ENCODE measurements around the gene FOXN3. TPM values are rescaled to one million over a fixed set of nuclear protein-coding genes. Genes with fewer than 3 reads are reported as not detected.

FOXN3 gene
- total RNA-seq, 1 experiment from 2014 or later: 8.8 TPM

DNA sequence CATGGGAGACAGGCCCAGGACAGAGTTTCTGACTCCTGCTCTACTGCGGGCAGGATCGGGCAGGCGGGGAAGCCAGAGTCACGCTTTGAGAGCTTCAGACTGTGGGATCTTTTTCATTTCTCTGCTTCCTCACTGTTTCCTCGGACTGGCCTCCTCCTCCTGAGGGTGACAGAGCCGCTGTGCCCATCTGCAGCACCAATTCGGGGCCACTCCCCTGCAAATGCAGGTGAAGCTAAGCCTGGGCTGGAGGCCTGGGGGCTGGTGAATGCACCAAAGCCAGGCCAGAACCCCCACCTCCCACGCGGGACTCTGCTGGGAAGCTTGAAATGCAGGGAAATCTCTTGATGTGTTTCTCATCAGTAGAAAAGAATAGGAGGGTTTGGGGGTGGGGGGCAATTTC is 77.5 kb downstream of the FOXN3 start:
- no peaks in the 10 kb centered on the region for H3K36me3 ChIP-seq (ENCODE audit: control insufficient read depth, insufficient read depth, low read length)
- H3K4me1 ChIP-seq (ENCODE audit: control insufficient read depth, insufficient read depth, low read length): no peaks in the 10 kb centered on the region
- POLR2A ChIA-PET: no interaction called here
- H3K27me3 ChIP-seq (ENCODE audit: control insufficient read depth, insufficient read depth, low read length): no peaks in the 10 kb centered on the region
- ATAC-seq (no peak), DNase-seq (ENCODE audit: low read depth, low spot score) (no peak)
- no TSS peak for BruUV-seq (replicated peaks)
- in situ Hi-C loops (cut with HindIII; ENCODE audit: low pct_unique_long_range_greater_than_20kb, low sequenced_read_pairs): no loop called here
- no peak for TF ChIP-seq TCF7L2 (IDR thresholded peaks at IDR 0.05; ENCODE audit: low read depth, low read length)
- no peak for TF ChIP-seq CTCF (IDR thresholded peaks at IDR 0.05)
- TF ChIP-seq SIN3A (IDR thresholded peaks at IDR 0.05; ENCODE audit: borderline replicate concordance, insufficient read depth, low read depth, low read length): no peak
- no peak for TF ChIP-seq REST (IDR thresholded peaks at IDR 0.05; ENCODE audit: insufficient read depth in 1 of 2, low read depth in 2 of 2, low read length in 1 of 2)
- TF ChIP-seq POLR2AphosphoS5 (IDR thresholded peaks at IDR 0.05; ENCODE audit: low read depth, low read length): no peak
- H3K4me3 ChIP-seq (ENCODE audit: low read depth in 2 of 2, low read length in 2 of 2): no peak overlapping the region
- no peak overlapping the region for H3K27ac ChIP-seq (ENCODE audit: low read length)
- intact Hi-C loops (cut with micrococcal nuclease; ENCODE audit: unreplicated experiment): loop anchor here (10.0 kb wide), 1 partner anchor 195 kb away; no protein-coding TSS in a partner anchor
- CTCF ChIA-PET: no interaction called here
- H3K9me3 ChIP-seq (ENCODE audit: control insufficient read depth, insufficient read depth, low read depth, low read length): no peaks in the 10 kb centered on the region

DNA sequence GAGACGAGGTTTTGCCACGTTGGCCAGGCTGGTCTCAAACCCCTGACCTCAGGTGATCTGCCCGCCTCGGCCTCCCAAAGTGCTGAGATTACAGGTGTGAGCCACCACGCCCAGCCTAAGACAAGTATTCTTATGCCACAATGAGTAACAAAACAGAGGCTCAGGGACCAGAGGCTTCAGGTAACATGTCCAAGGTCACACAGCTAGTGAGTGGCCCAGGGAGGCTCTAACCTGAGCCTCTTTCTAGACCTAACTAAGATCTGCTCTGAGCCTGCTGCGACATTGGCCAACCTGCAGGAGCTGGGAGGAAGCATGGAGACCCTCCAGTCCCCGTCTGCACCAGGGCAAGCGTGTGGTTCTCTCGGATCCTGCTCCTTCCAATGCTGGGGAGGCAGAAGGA is 77.9 kb downstream of the FOXN3 start:
- Histone ChIP-seq H3K4me3 (ENCODE audit: low read depth in 2 of 2, low read length in 2 of 2) (no peak overlapping the region), H3K27ac (ENCODE audit: low read length) (no peak overlapping the region), H3K4me1 (ENCODE audit: control insufficient read depth, insufficient read depth, low read length) (no peaks in the 10 kb centered on the region), H3K9me3 (ENCODE audit: control insufficient read depth, insufficient read depth, low read depth, low read length) (no peaks in the 10 kb centered on the region), H3K27me3 (ENCODE audit: control insufficient read depth, insufficient read depth, low read length) (no peaks in the 10 kb centered on the region), H3K36me3 (ENCODE audit: control insufficient read depth, insufficient read depth, low read length) (no peaks in the 10 kb centered on the region)
- in situ Hi-C loops (cut with HindIII; ENCODE audit: low pct_unique_long_range_greater_than_20kb, low sequenced_read_pairs): no loop called here
- POLR2A ChIA-PET: no interaction called here
- BruUV-seq (replicated peaks): no TSS peak
- intact Hi-C loops (cut with micrococcal nuclease; ENCODE audit: unreplicated experiment): loop anchor here (10.0 kb wide), 1 partner anchor 194 kb away; no protein-coding TSS in a partner anchor
- TF ChIP-seq CTCF (IDR thresholded peaks at IDR 0.05) (no peak), POLR2AphosphoS5 (IDR thresholded peaks at IDR 0.05; ENCODE audit: low read depth, low read length) (no peak), REST (IDR thresholded peaks at IDR 0.05; ENCODE audit: insufficient read depth in 1 of 2, low read depth in 2 of 2, low read length in 1 of 2) (no peak), TCF7L2 (IDR thresholded peaks at IDR 0.05; ENCODE audit: low read depth, low read length) (no peak), SIN3A (IDR thresholded peaks at IDR 0.05; ENCODE audit: borderline replicate concordance, insufficient read depth, low read depth, low read length) (no peak)
- ATAC-seq (no peak), DNase-seq (ENCODE audit: low read depth, low spot score) (no peak)
- CTCF ChIA-PET: no interaction called here
